H1 (cell line): ENCODE measurements around the gene UBL4B. TPM values are rescaled to one million over a fixed set of nuclear protein-coding genes. Genes with fewer than 3 reads are reported as not detected.
A peak's percentile ranks its signal among the peaks of the same experiment; 100 is the strongest.

ENCODE experiments used
- CTCF ChIA-PET: fragments of 300-600 bp; sonication (Branson Sonifier 250); formaldehyde crosslinking; loops from one replicate; lab custom pipeline; 2021; ENCODE audit not compliant: partially characterized antibody; lab: Charles Lee
- POLR2A ChIA-PET: fragments of 300-600 bp; sonication (Branson Sonifier 250); formaldehyde crosslinking; loops from one replicate; lab custom pipeline; 2021; ENCODE audit warnings: inconsistent platforms; ENCODE audit not compliant: partially characterized antibody; lab: Charles Lee
- DNase-seq, 2 experiments: peaks; one replicate each; pipeline versions ENCODE4 v3.0.0 to v3.0.0-alpha.2; 2010 to 2022; ENCODE audit warnings: low spot score in 2 of 2, low read depth in 1 of 2, mixed read lengths in 1 of 2
- FAIRE-seq: peaks from 2 replicates; lab custom pipeline; 2011; peaks lifted over from hg19 to GRCh38; lab: Jason Lieb, UNC
- H2AFZ ChIP-seq: 2 replicates; pipeline ENCODE4 v1.8.1; 2012; ENCODE audit warnings: low read length, inconsistent platforms
- H2AK5ac ChIP-seq: 2 replicates; pipeline ENCODE4 v1.6.1; 2013; ENCODE audit warnings: low read depth, low read length
- H2BK120ac ChIP-seq: replicated peaks from 2 replicates; pipeline ENCODE3; 2013; ENCODE audit warnings: low read depth, low read length, inconsistent platforms
- H2BK12ac ChIP-seq: 2 replicates; pipeline ENCODE4 v1.6.1; 2013; ENCODE audit warnings: low read depth, low read length
- H2BK15ac ChIP-seq: 2 replicates; pipeline ENCODE4 v1.6.1; 2013; ENCODE audit warnings: low read length
- H2BK20ac ChIP-seq: 2 replicates; pipeline ENCODE4 v1.6.1; 2013; ENCODE audit warnings: low read length
- H2BK5ac ChIP-seq: 2 replicates; pipeline ENCODE4 v1.6.1; 2013; ENCODE audit warnings: low read depth, low read length
- H3K14ac ChIP-seq: 2 replicates; pipeline ENCODE4 v1.6.1; 2013; ENCODE audit warnings: inconsistent platforms; ENCODE audit not compliant: insufficient read length
- H3K18ac ChIP-seq: 2 replicates; pipeline ENCODE4 v1.6.1; 2013; ENCODE audit warnings: low read length; ENCODE audit errors: extremely low read depth
- H3K23ac ChIP-seq: 2 replicates; pipeline ENCODE4 v1.6.1; 2013; ENCODE audit warnings: inconsistent platforms; ENCODE audit not compliant: insufficient read length
- H3K23me2 ChIP-seq: 2 replicates; pipeline ENCODE4 v1.6.1; 2013; ENCODE audit warnings: low read depth, low read length
- H3K27ac ChIP-seq: 2 replicates; pipeline ENCODE4 v1.6.1; 2011; ENCODE audit warnings: low read depth, low read length, inconsistent platforms
- H3K27me3 ChIP-seq, 4 experiments: replicated peaks in 1 of 4; 1 replicate in 1 of 4; 2 replicates in 3 of 4; pipeline versions ENCODE4 v1.6.1 to v1.8.1; 2011 to 2013; ENCODE audit warnings: low read length in 3 of 4, mild to moderate bottlenecking in 3 of 4, inconsistent platforms in 2 of 4, mixed read lengths in 2 of 4, moderate library complexity in 1 of 4; ENCODE audit not compliant: control insufficient read depth in 3 of 4, insufficient read depth in 3 of 4; ENCODE audit errors: extremely low read depth in 1 of 4
- H3K36me3 ChIP-seq, 4 experiments: 2 replicates each; pipeline versions ENCODE4 v1.6.1 to v1.8.1; 2011 to 2013; ENCODE audit warnings: mild to moderate bottlenecking in 4 of 4, low read length in 3 of 4, moderate library complexity in 2 of 4, control low read depth in 1 of 4, inconsistent platforms in 1 of 4; ENCODE audit not compliant: insufficient read depth in 4 of 4, control insufficient read depth in 2 of 4
- H3K4ac ChIP-seq: replicated peaks from 2 replicates; pipeline ENCODE3; 2013; ENCODE audit warnings: low read length, low read depth, mixed read lengths, inconsistent platforms; ENCODE audit not compliant: insufficient read length
- H3K4me1 ChIP-seq, 4 experiments: replicated peaks in 1 of 4; 1 replicate in 1 of 4; 2 replicates in 3 of 4; pipeline versions ENCODE4 v1.6.1 to v1.8.1; 2011 to 2013; ENCODE audit warnings: low read length in 3 of 4, inconsistent platforms in 2 of 4, mixed read lengths in 1 of 4; ENCODE audit not compliant: insufficient read depth in 4 of 4, control insufficient read depth in 3 of 4
- H3K4me2 ChIP-seq, 2 experiments: 2 replicates each; pipeline versions ENCODE4 v1.6.1 to v1.8.1; 2011 to 2013; ENCODE audit warnings: low read depth in 2 of 2, low read length in 2 of 2, control low read depth in 1 of 2, inconsistent platforms in 1 of 2, mild to moderate bottlenecking in 1 of 2; ENCODE audit not compliant: insufficient read depth in 1 of 2
- H3K4me3 ChIP-seq, 4 experiments: fragments of 200-600, 300-600 bp in 1 of 4; sonication (generic), shearing (Covaris generic), sonication (Bioruptor Twin) in 1 of 4; 2 replicates each; pipeline versions ENCODE4 v1.5.1 to v1.8.1; 2011 to 2016; ENCODE audit warnings: low read length in 4 of 4, low read depth in 3 of 4, control low read depth in 2 of 4, inconsistent platforms in 2 of 4, mild to moderate bottlenecking in 2 of 4, mixed read lengths in 1 of 4, moderate library complexity in 1 of 4; ENCODE audit not compliant: insufficient read depth in 2 of 4; ENCODE audit errors: extremely low read depth in 1 of 4
- H3K56ac ChIP-seq: replicated peaks from 2 replicates; pipeline ENCODE3; 2013; ENCODE audit warnings: low read depth, mild to moderate bottlenecking, mixed read lengths, low read length, inconsistent platforms; ENCODE audit not compliant: insufficient read length
- H3K79me1 ChIP-seq: 2 replicates; pipeline ENCODE4 v1.6.1; 2013; ENCODE audit warnings: low read depth, low read length, control low read depth
- H3K79me2 ChIP-seq, 2 experiments: 2 replicates each; pipeline versions ENCODE4 v1.6.1 to v1.8.1; 2012 to 2013; ENCODE audit warnings: low read length in 2 of 2, mild to moderate bottlenecking in 2 of 2, inconsistent platforms in 1 of 2; ENCODE audit not compliant: insufficient read depth in 2 of 2, control insufficient read depth in 1 of 2
- H3K9ac ChIP-seq, 4 experiments: replicated peaks in 1 of 4; 1 replicate in 1 of 4; 2 replicates in 3 of 4; pipeline versions ENCODE4 v1.6.1 to v1.8.1; 2011 to 2013; ENCODE audit warnings: low read depth in 3 of 4, low read length in 3 of 4, control low read depth in 2 of 4, mild to moderate bottlenecking in 2 of 4, moderate library complexity in 2 of 4, inconsistent platforms in 1 of 4; ENCODE audit errors: extremely low read depth in 1 of 4
- H3K9me3 ChIP-seq, 2 experiments: 2 replicates each; pipeline versions ENCODE4 v1.6.1 to v1.8.1; 2012 to 2013; ENCODE audit warnings: mild to moderate bottlenecking in 2 of 2, moderate library complexity in 2 of 2, control low read depth in 1 of 2, inconsistent platforms in 1 of 2, low read depth in 1 of 2, low read length in 1 of 2, mixed read lengths in 1 of 2; ENCODE audit not compliant: insufficient read depth in 2 of 2
- H4K20me1 ChIP-seq, 2 experiments: replicated peaks in 1 of 2; 2 replicates each; pipeline versions ENCODE3 to v1.8.1; 2011 to 2013; ENCODE audit warnings: inconsistent platforms in 2 of 2, low read length in 2 of 2, mild to moderate bottlenecking in 1 of 2; ENCODE audit not compliant: insufficient read depth in 2 of 2, control insufficient read depth in 1 of 2
- H4K5ac ChIP-seq: 2 replicates; pipeline ENCODE4 v1.6.1; 2013; ENCODE audit warnings: low read length, low read depth, mixed read lengths, inconsistent platforms; ENCODE audit not compliant: insufficient read length
- H4K8ac ChIP-seq: 2 replicates; pipeline ENCODE4 v1.8.0; 2013; ENCODE audit warnings: mild to moderate bottlenecking, moderate library complexity, low read length, inconsistent platforms; ENCODE audit not compliant: insufficient read depth; ENCODE audit errors: extremely low read depth
- H4K91ac ChIP-seq: replicated peaks from 2 replicates; pipeline ENCODE3; 2013; ENCODE audit warnings: low read length, mixed read lengths, inconsistent platforms; ENCODE audit not compliant: insufficient read length
- HDAC6 ChIP-seq: IDR thresholded peaks from one replicate; pipeline ENCODE4 v1.7.1; 2012; ENCODE audit warnings: low read depth, mild to moderate bottlenecking, inconsistent platforms, low read length, moderate library complexity
- KDM5A ChIP-seq: fragments of 200-600 bp; IDR thresholded peaks from 2 replicates; pipeline ENCODE4 v1.7.1; 2012; ENCODE audit warnings: mild to moderate bottlenecking, low read length, inconsistent platforms, mixed read lengths
- NANOG ChIP-seq: IDR thresholded peaks from 2 replicates; pipeline ENCODE4 v1.6.1; 2011; ENCODE audit warnings: low read length, low read depth, mild to moderate bottlenecking, inconsistent platforms; ENCODE audit not compliant: insufficient read depth, poor library complexity, severe bottlenecking
- RNF2 ChIP-seq: fragments of 200-900, 300-1000 bp; sonication (generic); IDR thresholded peaks from 2 replicates; pipeline ENCODE4 v1.7.1; 2016; ENCODE audit warnings: borderline replicate concordance, low read depth, mild to moderate bottlenecking, antibody characterized with exemption, low read length; ENCODE audit not compliant: poor library complexity, severe bottlenecking; ENCODE audit errors: missing control alignments
- SP2 ChIP-seq: IDR thresholded peaks from 2 replicates; pipeline ENCODE4 v1.6.1; 2012; ENCODE audit warnings: mild to moderate bottlenecking, low read length, inconsistent platforms
- WGBS, 2 experiments: shearing (Covaris generic) in 1 of 2; methylation state at CpG; one replicate each; pipeline versions ENCODE4 v1.1.6 to v1.1.7; 2013 to 2015; ENCODE audit warnings: low lambda C conversion rate in 2 of 2, mixed read lengths in 2 of 2, inconsistent platforms in 1 of 2, low coverage in 1 of 2, missing lambda C conversion rate in 1 of 2; ENCODE audit not compliant: insufficient replicate concordance in 2 of 2, insufficient coverage in 1 of 2, insufficient read length in 1 of 2; ENCODE audit errors: extremely low coverage in 1 of 2, missing lambda C conversion rate in 1 of 2; 5-methylcytosine and 5-hydroxymethylcytosine counted together
- polyA plus RNA-seq, 7 experiments: library from polyadenylated mRNA; depleted of rRNA in 3 of 7; stranded (reverse) in 5 of 7; unstranded in 2 of 7; fragments of >200 nt in 5 of 7; fragments of 200-250 nt in 2 of 7; gene quantifications; 1 replicate in 5 of 7; 2 replicates in 1 of 7; 4 replicates in 1 of 7; pipeline versions ENCODE4 v1.2.1 to v1.2.3, GENCODE V29; 2011 to 2013; ENCODE audit warnings: missing spikeins in 2 of 7, mixed read lengths in 2 of 7
- total RNA-seq: library from RNA; stranded (reverse); fragmentation: NEBNext Ultra II Directional; extraction: Animal tissue kit (Norgen Biotek cat#: 25700); gene quantifications from 2 replicates; pipeline ENCODE4 v1.2.1, GENCODE V29; 2021

The UBL4B gene
- total and polyA plus RNA-seq, 2 of the 8 experiments (the other 6 are each of a cell fraction or from before 2014, with no cell fraction given) = 0.11 TPM; not detected in 1

GRCh38 chr1:110086961-110087360 is 25.3 kb upstream of the UBL4B start:
- peaks cover 0 to 22% (median 11%) of the 10 kb centered on the region in 4 experiments; a peak in 6 of 7 replicates for H3K4me1 ChIP-seq
- peaks cover 50 to 66% (median 57%) of the 10 kb centered on the region in 4 experiments for H3K27me3 ChIP-seq
- no peak overlapping the region for H3K18ac ChIP-seq
- H2AFZ ChIP-seq = no peak overlapping the region
- no peak for TF ChIP-seq KDM5A
- TF ChIP-seq SP2 = no peak
- no peak for TF ChIP-seq RNF2
- TF ChIP-seq NANOG = no peak
- no peak for TF ChIP-seq HDAC6
- H3K4me3 ChIP-seq = no peak overlapping the region
- H2BK120ac ChIP-seq = no peak overlapping the region
- no peak for FAIRE-seq
- no peak overlapping the region for H3K14ac ChIP-seq
- H3K79me1 ChIP-seq = no peaks in the 10 kb centered on the region
- no peak overlapping the region for H2BK5ac ChIP-seq
- no peak overlapping the region for H3K23ac ChIP-seq
- H4K91ac ChIP-seq = no peak overlapping the region
- H3K23me2 ChIP-seq = peaks cover 8% of the 10 kb centered on the region; the same call in 1 of the 2 replicates
- H2BK15ac ChIP-seq = peak overlapping the region; percentile 32; the same call in 1 of the 2 replicates
- no peak overlapping the region for H2BK20ac ChIP-seq
- H2AK5ac ChIP-seq = no peak overlapping the region
- H3K79me2 ChIP-seq = no peaks in the 10 kb centered on the region
- CTCF ChIA-PET = interaction anchor here (0.6 to 52.4 kb wide), 9 partner anchors 10 to 373 kb away, joined by 3 to 1450 read pairs (median 11); partner anchors contain the start of genes ALX3, STRIP1 and UBL4B
- H4K20me1 ChIP-seq = peaks cover 2 to 7% of the 10 kb centered on the region in 2 experiments
- H3K4me2 ChIP-seq = no peak overlapping the region
- H3K4ac ChIP-seq = no peak overlapping the region
- H3K56ac ChIP-seq = no peak overlapping the region
- H3K9ac ChIP-seq = no peak overlapping the region
- no peak overlapping the region for H4K5ac ChIP-seq
- H3K9me3 ChIP-seq = no peaks in the 10 kb centered on the region
- H2BK12ac ChIP-seq = no peak overlapping the region
- peaks cover 0 to 7% (median 0%) of the 10 kb centered on the region in 4 experiments; a peak in 1 of 8 replicates for H3K36me3 ChIP-seq
- no peak for DNase-seq
- H3K27ac ChIP-seq = no peak overlapping the region
- POLR2A ChIA-PET = interaction anchor here (1.0 to 1.3 kb wide), 2 partner anchors 19 to 30 kb away, joined by 3 to 4 read pairs; no protein-coding TSS in a partner anchor
- WGBS, 2 experiments = 75% methylated on average over 4 of the region's 4 CpGs; no CpG with 5 or more reads in 1 of the 2 experiments
- no peak overlapping the region for H4K8ac ChIP-seq
